ENCODE data around the gene PMPCB.
"Not testable (repeated sequence)": the region's sequence is repeated elsewhere in the genome, so short reads cannot be mapped to it uniquely, and the experiment has no call there.

Gene PMPCB

DNA sequence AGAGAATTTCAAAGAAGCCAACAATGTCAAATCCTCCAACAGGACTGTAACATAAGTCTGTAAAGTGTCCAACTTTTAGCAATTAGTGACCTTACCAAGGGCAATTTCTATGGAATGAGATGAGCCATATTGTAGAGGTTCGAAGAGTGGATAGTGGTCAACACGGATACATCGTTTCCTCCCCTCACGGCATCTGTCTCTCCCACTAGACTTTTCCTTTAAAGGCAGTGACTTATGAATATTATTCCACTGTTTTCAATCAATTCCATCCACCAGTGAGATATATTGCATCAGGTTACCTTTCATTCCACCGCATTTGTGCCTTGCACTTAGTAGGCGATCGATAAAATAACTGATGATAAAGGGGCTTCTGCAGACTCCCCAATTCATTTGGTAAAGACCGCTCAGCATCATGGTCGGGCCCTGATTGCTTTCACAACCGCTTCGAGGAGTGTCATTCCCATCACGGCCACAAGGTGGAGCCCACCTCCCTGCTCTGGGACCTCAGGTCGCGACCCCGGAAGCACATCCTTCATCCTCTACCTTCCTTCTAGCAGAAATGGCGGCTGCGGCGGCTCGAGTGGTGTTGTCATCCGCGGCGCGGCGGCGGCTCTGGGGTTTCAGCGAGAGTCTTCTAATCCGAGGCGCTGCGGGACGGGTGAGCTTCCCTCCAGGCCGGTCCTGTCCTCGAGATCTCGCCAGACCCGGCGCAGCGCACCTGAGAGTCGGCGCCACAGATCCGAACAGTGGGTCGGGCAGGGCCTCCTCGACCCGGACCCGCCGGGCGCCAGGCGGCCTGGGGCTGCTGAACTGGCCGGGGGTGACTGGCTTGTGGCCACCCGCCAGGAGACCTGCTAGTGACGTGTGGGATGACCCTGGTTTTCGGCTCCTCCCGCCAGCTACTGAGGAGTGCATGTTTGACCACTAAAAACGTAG is at the start of gene PMPCB:
TSS of gene PMPCB (plus strand) at position 535 of the 936 bp plus-strand sequence. CDS start at position 560, 25 bp downstream.
- in situ Hi-C loops (cut with MboI; ENCODE audit: low sequenced_read_pairs): no loop called here

DNA sequence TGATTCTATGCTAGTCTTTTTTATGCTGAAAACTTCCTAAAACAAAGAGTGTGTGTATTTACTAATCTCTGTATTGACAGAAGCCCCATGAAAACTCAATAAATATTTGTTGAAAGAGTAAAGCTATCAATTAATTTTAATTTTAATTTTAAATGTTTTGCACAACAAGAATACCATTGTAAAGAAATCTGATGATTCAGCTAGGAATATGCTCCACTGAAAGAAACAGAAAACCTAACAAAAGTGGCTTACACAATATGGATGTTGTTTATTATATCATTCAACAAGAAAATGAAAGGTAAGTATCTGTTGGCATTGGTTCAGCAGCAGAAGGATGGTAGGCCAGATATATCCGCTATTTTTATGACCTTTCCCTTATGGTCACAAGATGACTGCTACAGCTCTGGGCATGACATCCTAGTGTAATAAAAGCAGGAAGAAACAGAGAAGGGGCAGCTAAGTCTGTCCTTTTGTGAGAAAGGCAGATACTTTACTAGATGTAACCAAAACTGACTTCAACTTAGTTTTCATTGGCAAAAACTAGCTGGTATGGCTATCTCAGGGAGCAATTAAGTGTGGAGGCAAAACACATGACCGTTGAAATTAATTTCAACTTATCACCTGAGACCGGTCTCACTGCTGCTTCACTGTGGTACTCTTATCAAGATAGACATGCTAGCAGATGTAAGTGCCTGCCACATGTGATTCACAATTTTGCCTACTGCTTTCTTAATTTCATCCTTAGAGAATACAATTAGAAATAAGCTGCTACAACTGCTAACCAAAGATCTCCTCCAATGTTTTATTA is 43.3 kb upstream of the PMPCB start:
- in situ Hi-C loops (cut with MboI; ENCODE audit: low sequenced_read_pairs): not testable (repeated sequence)

GRCh38 chr7:103264054-103264453 is 33.2 kb upstream of the PMPCB start:
- in situ Hi-C loops (cut with MboI; ENCODE audit: low sequenced_read_pairs): not testable (repeated sequence)

GRCh38 chr7:103266229-103266628 is 31.0 kb upstream of the PMPCB start:
- in situ Hi-C loops (cut with MboI; ENCODE audit: low sequenced_read_pairs): not testable (repeated sequence)

GRCh38 chr7:103273374-103273773 is 23.9 kb upstream of the PMPCB start:
- in situ Hi-C loops (cut with MboI; ENCODE audit: low sequenced_read_pairs): not testable (repeated sequence)

DNA sequence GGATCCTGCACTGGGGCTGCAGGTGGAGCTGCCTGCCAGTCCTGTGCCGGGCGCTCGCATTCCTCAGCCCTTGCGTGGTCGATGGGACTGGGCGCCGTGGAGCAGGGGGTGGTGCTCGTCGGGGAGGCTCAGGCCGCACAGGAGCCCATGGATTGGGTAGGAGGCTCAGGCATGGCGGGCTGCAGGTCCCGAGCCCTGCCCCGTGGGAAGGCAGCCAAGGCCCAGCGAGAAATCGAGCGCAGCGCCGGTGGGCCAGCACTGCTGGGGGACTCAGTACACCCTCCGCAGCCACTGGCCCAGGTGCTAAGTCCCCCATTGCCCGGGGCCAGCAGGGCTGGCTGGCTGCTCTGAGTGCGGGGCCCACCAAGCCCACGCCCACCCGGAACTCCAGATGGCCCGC is 22.4 kb upstream of the PMPCB start:
- in situ Hi-C loops (cut with MboI; ENCODE audit: low sequenced_read_pairs): not testable (repeated sequence)

GRCh38 chr7:103278195-103278594 is 19.0 kb upstream of the PMPCB start:
- in situ Hi-C loops (cut with MboI; ENCODE audit: low sequenced_read_pairs): not testable (repeated sequence)

DNA sequence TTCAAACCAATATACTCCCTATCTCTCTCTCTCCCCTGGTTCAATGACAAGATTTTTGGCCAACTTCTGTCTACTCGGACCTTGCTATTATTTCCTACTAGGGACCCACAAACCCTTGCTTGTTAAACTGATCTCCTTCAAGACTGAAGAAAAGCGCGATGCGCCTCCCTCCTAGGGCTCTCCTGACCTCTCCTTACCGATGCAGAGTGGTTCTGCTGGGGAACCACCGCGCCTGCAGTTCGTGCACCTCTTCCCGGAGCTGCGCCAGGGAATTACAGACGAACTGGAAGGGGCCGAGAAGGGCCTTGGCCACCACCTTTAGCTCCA is 17.6 kb upstream of the PMPCB start:
- in situ Hi-C loops (cut with MboI; ENCODE audit: low sequenced_read_pairs): not testable (repeated sequence)

GRCh38 chr7:103279963-103280802 is 17.1 kb upstream of the PMPCB start:
- in situ Hi-C loops (cut with MboI; ENCODE audit: low sequenced_read_pairs): not testable (repeated sequence)

DNA sequence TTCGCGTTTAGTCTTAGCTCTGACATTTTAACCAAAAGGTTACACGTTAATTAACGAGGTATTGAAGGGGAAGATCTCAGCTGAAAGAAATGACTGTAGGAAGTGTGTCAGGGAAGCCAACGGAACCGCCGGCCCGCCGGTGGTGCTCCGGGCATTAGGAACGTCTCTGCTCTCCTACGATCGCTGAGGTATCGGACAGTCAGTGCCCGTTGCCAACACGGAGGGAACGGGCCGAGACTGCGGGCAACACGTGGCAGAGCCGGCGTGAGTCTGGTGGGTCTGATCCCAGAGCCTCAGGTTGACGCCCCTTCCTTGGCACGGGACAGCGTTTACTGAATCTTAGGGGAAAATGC is 16.5 kb upstream of the PMPCB start:
- in situ Hi-C loops (cut with MboI; ENCODE audit: low sequenced_read_pairs): not testable (repeated sequence)

GRCh38 chr7:103282802-103283427 is 14.3 kb upstream of the PMPCB start:
- in situ Hi-C loops (cut with MboI; ENCODE audit: low sequenced_read_pairs): not testable (repeated sequence)

DNA sequence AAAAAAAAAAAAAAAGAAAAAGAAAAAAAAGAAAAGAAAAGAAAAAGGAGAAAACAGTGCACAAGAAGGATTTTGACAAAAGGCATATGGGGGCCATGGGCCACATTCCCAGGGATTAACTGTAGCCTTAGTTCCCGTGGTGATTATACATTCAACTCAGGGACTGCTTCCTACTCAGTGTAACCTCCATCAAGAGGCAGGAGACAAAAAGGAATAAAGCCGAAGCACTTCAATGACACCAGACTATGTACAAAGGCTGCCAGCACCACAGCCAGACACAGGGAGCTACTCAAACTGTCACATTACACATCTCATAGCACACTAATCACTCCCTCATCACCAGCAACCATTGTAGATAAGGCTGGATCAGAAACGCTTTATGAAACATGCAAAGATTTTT is 5.1 kb upstream of the PMPCB start:
- in situ Hi-C loops (cut with MboI; ENCODE audit: low sequenced_read_pairs): no loop called here

DNA sequence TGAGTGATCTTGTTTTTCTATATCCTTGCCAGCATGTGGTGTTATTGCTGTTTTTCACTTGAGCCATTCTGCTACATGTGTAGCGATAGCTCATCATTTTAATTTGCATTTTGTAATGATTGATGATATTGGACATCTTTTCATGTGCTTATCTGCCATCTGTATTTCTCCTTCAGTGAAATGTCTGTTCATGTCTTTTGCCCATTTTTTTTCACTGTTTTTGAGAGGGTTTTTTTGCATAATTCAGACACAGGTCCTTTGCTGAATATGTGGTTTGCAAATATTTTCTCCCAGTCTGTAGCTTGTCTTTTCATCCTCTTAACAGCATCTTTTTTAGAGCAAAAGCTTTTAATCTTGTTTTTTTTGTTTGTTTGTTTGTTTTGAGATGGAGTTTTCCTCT is 3.7 kb upstream of the PMPCB start:
- in situ Hi-C loops (cut with MboI; ENCODE audit: low sequenced_read_pairs): no loop called here

- in situ Hi-C loops (cut with MboI; ENCODE audit: low sequenced_read_pairs): no loop called here
Measured at GRCh38 chr7:103297837-103298179, 573 bp downstream of the PMPCB start.

DNA sequence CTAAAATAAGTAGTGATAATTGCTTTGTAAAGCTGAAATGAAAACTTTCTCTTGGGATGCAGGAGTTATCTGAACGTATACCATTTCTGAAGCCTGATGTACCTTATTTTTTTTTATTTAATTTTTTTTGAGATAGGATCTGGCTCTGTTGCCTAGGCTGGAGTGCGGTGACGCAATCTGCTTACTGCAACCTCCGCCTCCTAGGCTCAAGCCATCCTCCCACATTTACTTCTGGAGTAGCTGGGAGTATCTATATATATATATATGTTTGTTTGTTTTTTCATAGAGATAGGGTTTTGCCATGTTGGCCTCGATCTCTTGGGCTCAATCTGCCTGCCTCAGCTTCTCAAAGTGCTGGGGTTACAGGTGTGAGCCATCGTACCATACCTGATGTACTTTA is 2.4 kb downstream of the PMPCB start:
- in situ Hi-C loops (cut with MboI; ENCODE audit: low sequenced_read_pairs): no loop called here

DNA sequence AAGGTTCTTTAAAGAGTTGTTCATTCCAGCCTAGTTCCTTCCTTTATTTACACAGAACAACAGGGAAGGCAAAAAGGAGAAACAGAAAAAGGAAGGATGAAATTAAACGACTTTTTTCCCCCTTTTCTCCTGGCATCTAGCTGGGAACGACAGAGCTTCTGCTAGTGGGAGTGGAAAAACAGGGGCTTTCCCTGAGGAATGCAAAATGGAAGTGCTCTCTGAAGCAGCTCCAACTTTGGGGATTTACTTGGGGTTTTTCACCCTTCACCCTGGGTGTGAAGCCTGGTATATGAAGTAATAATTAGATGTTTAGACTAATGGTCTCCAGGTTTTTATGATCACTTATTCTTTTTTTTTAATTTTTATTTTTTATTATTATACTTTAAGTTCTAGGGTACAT is 4.2 kb downstream of the PMPCB start:
- in situ Hi-C loops (cut with MboI; ENCODE audit: low sequenced_read_pairs): no loop called here

GRCh38 chr7:103307503-103308231 is 10.4 kb downstream of the PMPCB start:
- in situ Hi-C loops (cut with MboI; ENCODE audit: low sequenced_read_pairs): no loop called here

- in situ Hi-C loops (cut with MboI; ENCODE audit: low sequenced_read_pairs): no loop called here
Measured at GRCh38 chr7:103314852-103315251, 17.6 kb downstream of the PMPCB start.

DNA sequence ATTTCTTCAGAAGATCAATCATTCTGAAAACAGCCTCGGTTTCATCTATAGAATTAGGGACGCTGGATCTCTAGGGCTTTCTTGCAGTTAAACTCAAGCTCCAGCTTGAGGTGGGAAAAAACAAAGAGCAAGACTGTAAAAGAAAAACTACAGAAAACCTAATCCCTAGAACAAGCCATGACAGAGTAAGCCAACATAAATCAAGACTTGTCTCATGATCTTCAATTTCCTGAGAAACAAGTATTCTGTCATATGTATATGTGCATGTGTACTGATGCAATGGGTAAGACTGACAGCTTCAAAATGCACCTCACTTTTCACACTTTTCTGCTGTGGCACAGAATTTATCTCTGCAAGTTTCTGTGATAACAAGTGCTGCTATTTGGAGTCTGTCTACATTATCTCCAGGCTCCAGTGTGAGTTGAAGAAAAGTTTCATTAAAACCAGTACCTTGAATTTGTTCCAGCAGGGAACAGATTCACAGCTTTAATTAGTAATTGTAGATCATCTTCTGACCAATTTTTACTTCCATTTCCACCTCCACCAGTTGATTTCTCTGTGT is 19.2 kb downstream of the PMPCB start:
- in situ Hi-C loops (cut with MboI; ENCODE audit: low sequenced_read_pairs): no loop called here

- in situ Hi-C loops (cut with MboI; ENCODE audit: low sequenced_read_pairs): no loop called here
Measured at GRCh38 chr7:103317009-103317408, 19.8 kb downstream of the PMPCB start.

All from HL-60/S4 treated with phorbol 12-myristate 13-acetate at 8.2 ng/mL for 4 days and 3 days (cell line).